ENCODE data around the gene TTL.
"Not testable (repeated sequence)": the region's sequence is repeated elsewhere in the genome, so short reads cannot be mapped to it uniquely, and the experiment has no call there.

Gene TTL

GRCh38 chr2:112481528-112482233 lies at the start of gene TTL:
TSS of gene TTL (plus strand) at chr2:112482156. CDS start at chr2:112482345, 189 bp downstream.
- TF ChIP-seq CTCF (IDR thresholded peaks at IDR 0.05; ENCODE audit: low read depth, low read length, missing control alignments), result no peak
- no peak for DNase-seq (ENCODE audit: extremely low read depth, low read depth)
- H3K4me3 ChIP-seq (replicated peaks; ENCODE audit: low read depth, low read length), result peak within 1 kb of the TSS; percentile 83

- H3K4me3 ChIP-seq (replicated peaks; ENCODE audit: low read depth, low read length), result peak overlapping the region; percentile 43
- not testable (repeated sequence) for DNase-seq (ENCODE audit: extremely low read depth, low read depth)
Observed at GRCh38 chr2:112432390-112432734, 49.6 kb upstream of the TTL start.

- not testable (repeated sequence) for DNase-seq (ENCODE audit: extremely low read depth, low read depth)
- peak overlapping the region; percentile 43 for H3K4me3 ChIP-seq (replicated peaks; ENCODE audit: low read depth, low read length)
Observed at GRCh38 chr2:112432735-112433479, 49.0 kb upstream of the TTL start.

GRCh38 chr2:112433480-112433879 lies 48.5 kb upstream of the TTL start, which contains the start of gene RGPD8:
TSS of gene RGPD8 (minus strand) at chr2:112433645. CDS start at chr2:112433453, 192 bp downstream.
- DNase-seq (ENCODE audit: extremely low read depth, low read depth), result peak; percentile 26
- peak within 1 kb of the TSS; percentile 43 for H3K4me3 ChIP-seq (replicated peaks; ENCODE audit: low read depth, low read length)
- peak; percentile 55 for TF ChIP-seq CTCF (IDR thresholded peaks at IDR 0.05; ENCODE audit: low read depth, low read length, missing control alignments)

GRCh38 chr2:112433932-112434730 lies 47.8 kb upstream of the TTL start:
- DNase-seq (ENCODE audit: extremely low read depth, low read depth), result no peak
- TF ChIP-seq CTCF (IDR thresholded peaks at IDR 0.05; ENCODE audit: low read depth, low read length, missing control alignments), result no peak
- no peak overlapping the region for H3K4me3 ChIP-seq (replicated peaks; ENCODE audit: low read depth, low read length)

- not testable (repeated sequence) for DNase-seq (ENCODE audit: extremely low read depth, low read depth); H3K4me3 ChIP-seq (replicated peaks; ENCODE audit: low read depth, low read length)
Observed at GRCh38 chr2:112434890-112435715, 46.9 kb upstream of the TTL start.

- H3K4me3 ChIP-seq (replicated peaks; ENCODE audit: low read depth, low read length), result not testable (repeated sequence)
Observed at GRCh38 chr2:112435716-112436431, 46.1 kb upstream of the TTL start.

GRCh38 chr2:112436993-112437392 lies 45.0 kb upstream of the TTL start:
- not testable (repeated sequence) for DNase-seq (ENCODE audit: extremely low read depth, low read depth); H3K4me3 ChIP-seq (replicated peaks; ENCODE audit: low read depth, low read length)

More at GRCh38 chr2:112435716-112436431, 46.1 kb upstream of the TTL start:
- DNase-seq (ENCODE audit: extremely low read depth, low read depth), result not testable (repeated sequence)

- H3K4me3 ChIP-seq (replicated peaks; ENCODE audit: low read depth, low read length); DNase-seq (ENCODE audit: extremely low read depth, low read depth): not testable (repeated sequence)
Observed at GRCh38 chr2:112437405-112437831, 44.5 kb upstream of the TTL start.

GRCh38 chr2:112438603-112439261 lies 43.2 kb upstream of the TTL start:
- not testable (repeated sequence) for DNase-seq (ENCODE audit: extremely low read depth, low read depth); H3K4me3 ChIP-seq (replicated peaks; ENCODE audit: low read depth, low read length)

GRCh38 chr2:112444256-112444655 lies 37.7 kb upstream of the TTL start:
- DNase-seq (ENCODE audit: extremely low read depth, low read depth); H3K4me3 ChIP-seq (replicated peaks; ENCODE audit: low read depth, low read length): not testable (repeated sequence)

Measured in HFF-Myc (cell line).